ENCODE results near the gene CASP2. TPM values are rescaled to one million over a fixed set of nuclear protein-coding genes. Genes with fewer than 3 reads are reported as not detected.

Gene CASP2
- total and polyA plus RNA-seq, 2 of the 13 experiments (the other 11 are each of a cell fraction or from before 2014, with no cell fraction given) = 10.2 to 13.7 TPM

DNA sequence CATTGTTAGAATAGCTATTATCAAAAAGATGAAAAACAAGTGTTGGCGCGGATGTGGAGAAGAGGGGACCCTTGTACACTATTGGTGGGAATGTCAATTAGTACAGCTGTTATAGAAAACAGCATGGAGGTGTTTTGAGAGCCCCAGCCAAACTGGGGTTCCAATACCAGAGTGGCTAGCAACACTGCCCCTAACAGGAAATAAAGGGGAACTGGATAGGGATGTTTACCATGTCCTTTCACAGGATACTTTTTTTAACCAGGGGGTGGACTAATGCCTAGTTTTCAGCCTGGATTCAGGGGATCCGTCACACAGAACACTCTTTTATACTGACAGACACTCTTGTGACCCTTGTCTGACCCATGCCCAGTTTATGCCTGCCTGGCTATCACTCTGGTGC is 31.8 kb upstream of the CASP2 start:
- peak; percentile 50; the same call in 2 of the 3 replicates for ATAC-seq
- no peak overlapping the region for H3K4me2 ChIP-seq (ENCODE audit: low read depth, low read length)
- DNase-seq (ENCODE audit: low spot score) = no peak
- no peaks in the 10 kb centered on the region for H3K36me3 ChIP-seq (replicated peaks in 1 of 2; ENCODE audit: control insufficient read depth in 1 of 2, insufficient read depth in 2 of 2, low read length in 2 of 2)
- no peaks in the 10 kb centered on the region for H4K20me1 ChIP-seq (ENCODE audit: insufficient read depth, low read length)
- no peak overlapping the region for H2AFZ ChIP-seq (ENCODE audit: low read length)
- POLR2A ChIA-PET = no interaction called here
- no peak overlapping the region for H3K4me3 ChIP-seq (replicated peaks in 1 of 3; ENCODE audit: insufficient read depth in 1 of 3, low read depth in 2 of 3, low read length in 3 of 3)
- H3K79me2 ChIP-seq (ENCODE audit: insufficient read depth, low read length) = no peaks in the 10 kb centered on the region
- H3K4me1 ChIP-seq (ENCODE audit: insufficient read depth, low read length) = peaks cover 17% of the 10 kb centered on the region
- BruUV-seq (replicated peaks) = no TSS peak
- intact Hi-C loops (cut with micrococcal nuclease; ENCODE audit: unreplicated experiment) = no loop called here
- H3K9ac ChIP-seq (ENCODE audit: insufficient read depth, low read depth, low read length) = no peak overlapping the region
- H3K9me3 ChIP-seq (ENCODE audit: low read length) = no peaks in the 10 kb centered on the region
- no peaks in the 10 kb centered on the region for H3K27me3 ChIP-seq (ENCODE audit: control insufficient read depth in 1 of 2, insufficient read depth in 2 of 2, low read length in 2 of 2)
- in situ Hi-C loops (cut with HindIII; ENCODE audit: extremely low pct_ligation_motif_present, low pct_unique_long_range_greater_than_20kb) = no loop called here
- CTCF ChIA-PET (ENCODE audit: low intra/inter-chr PET ratio, low total read pairs) = no interaction called here
- H3K27ac ChIP-seq (ENCODE audit: extremely low read length, insufficient read depth, low read length) = no peak overlapping the region
- WGBS (ENCODE audit: low lambda C conversion rate) = 65% methylated on average over 3 of the region's 3 CpGs
- TF ChIP-seq, protein P1, sequence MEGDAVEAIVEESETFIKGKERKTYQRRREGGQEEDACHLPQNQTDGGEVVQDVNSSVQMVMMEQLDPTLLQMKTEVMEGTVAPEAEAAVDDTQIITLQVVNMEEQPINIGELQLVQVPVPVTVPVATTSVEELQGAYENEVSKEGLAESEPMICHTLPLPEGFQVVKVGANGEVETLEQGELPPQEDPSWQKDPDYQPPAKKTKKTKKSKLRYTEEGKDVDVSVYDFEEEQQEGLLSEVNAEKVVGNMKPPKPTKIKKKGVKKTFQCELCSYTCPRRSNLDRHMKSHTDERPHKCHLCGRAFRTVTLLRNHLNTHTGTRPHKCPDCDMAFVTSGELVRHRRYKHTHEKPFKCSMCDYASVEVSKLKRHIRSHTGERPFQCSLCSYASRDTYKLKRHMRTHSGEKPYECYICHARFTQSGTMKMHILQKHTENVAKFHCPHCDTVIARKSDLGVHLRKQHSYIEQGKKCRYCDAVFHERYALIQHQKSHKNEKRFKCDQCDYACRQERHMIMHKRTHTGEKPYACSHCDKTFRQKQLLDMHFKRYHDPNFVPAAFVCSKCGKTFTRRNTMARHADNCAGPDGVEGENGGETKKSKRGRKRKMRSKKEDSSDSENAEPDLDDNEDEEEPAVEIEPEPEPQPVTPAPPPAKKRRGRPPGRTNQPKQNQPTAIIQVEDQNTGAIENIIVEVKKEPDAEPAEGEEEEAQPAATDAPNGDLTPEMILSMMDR (CRISPR knock-in tag; IDR thresholded peaks at IDR 0.05) = 0 out of 2 replicates have a peak, but pooled peaks have one; percentile 5
- TF ChIP-seq ZNF10 (CRISPR knock-in tag; IDR thresholded peaks at IDR 0.05; ENCODE audit: borderline replicate concordance, low read depth) = no peak
- no peak for FAIRE-seq

DNA sequence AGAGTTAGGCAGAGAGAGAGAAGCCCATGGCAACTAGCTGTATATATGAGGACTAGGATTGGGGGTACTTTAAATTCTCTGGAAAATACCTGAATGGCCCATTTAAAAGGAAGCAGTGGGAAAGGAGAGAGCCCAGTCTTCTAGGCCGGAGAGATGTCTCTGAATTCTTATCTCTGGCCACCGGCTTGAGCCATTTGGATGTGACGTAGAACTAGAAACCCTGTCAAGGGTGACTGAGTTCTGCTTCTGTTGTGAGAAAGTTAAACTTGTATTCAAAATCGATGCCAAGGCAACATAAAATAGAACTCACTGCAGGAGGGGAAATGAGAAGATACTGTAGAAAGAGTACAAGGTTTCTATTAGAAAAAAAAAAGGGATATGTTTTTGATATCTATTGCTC is 31.2 kb upstream of the CASP2 start:
- Histone ChIP-seq H3K4me2 (ENCODE audit: low read depth, low read length) (no peak overlapping the region), H4K20me1 (ENCODE audit: insufficient read depth, low read length) (no peaks in the 10 kb centered on the region), H3K36me3 (replicated peaks in 1 of 2; ENCODE audit: control insufficient read depth in 1 of 2, insufficient read depth in 2 of 2, low read length in 2 of 2) (no peaks in the 10 kb centered on the region), H3K27ac (ENCODE audit: extremely low read length, insufficient read depth, low read length) (no peak overlapping the region), H3K4me1 (ENCODE audit: insufficient read depth, low read length) (peaks cover 17% of the 10 kb centered on the region), H3K4me3 (replicated peaks in 1 of 3; ENCODE audit: insufficient read depth in 1 of 3, low read depth in 2 of 3, low read length in 3 of 3) (no peak overlapping the region), H2AFZ (ENCODE audit: low read length) (no peak overlapping the region), H3K9ac (ENCODE audit: insufficient read depth, low read depth, low read length) (no peak overlapping the region), H3K79me2 (ENCODE audit: insufficient read depth, low read length) (no peaks in the 10 kb centered on the region), H3K9me3 (ENCODE audit: low read length) (no peaks in the 10 kb centered on the region), H3K27me3 (ENCODE audit: control insufficient read depth in 1 of 2, insufficient read depth in 2 of 2, low read length in 2 of 2) (no peaks in the 10 kb centered on the region)
- FAIRE-seq (no peak), DNase-seq (ENCODE audit: low spot score) (no peak), ATAC-seq (no peak)
- ChIA-PET POLR2A (no interaction called here), CTCF (ENCODE audit: low intra/inter-chr PET ratio, low total read pairs) (no interaction called here)
- no TSS peak for BruUV-seq (replicated peaks)
- in situ Hi-C loops (cut with HindIII; ENCODE audit: extremely low pct_ligation_motif_present, low pct_unique_long_range_greater_than_20kb) = no loop called here
- WGBS (ENCODE audit: low lambda C conversion rate) = 31% methylated on average over 4 of the region's 4 CpGs
- intact Hi-C loops (cut with micrococcal nuclease; ENCODE audit: unreplicated experiment) = no loop called here
- TF ChIP-seq, protein P2, sequence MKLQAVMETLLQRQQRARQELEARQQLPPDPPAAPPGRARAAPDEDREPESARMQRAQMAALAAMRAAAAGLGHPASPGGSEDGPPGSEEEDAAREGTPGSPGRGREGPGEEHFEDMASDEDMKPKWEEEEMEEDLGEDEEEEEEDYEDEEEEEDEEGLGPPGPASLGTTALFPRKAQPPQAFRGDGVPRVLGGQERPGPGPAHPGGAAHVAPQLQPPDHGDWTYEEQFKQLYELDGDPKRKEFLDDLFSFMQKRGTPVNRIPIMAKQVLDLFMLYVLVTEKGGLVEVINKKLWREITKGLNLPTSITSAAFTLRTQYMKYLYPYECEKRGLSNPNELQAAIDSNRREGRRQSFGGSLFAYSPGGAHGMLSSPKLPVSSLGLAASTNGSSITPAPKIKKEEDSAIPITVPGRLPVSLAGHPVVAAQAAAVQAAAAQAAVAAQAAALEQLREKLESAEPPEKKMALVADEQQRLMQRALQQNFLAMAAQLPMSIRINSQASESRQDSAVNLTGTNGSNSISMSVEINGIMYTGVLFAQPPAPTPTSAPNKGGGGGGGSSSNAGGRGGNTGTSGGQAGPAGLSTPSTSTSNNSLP (IDR thresholded peaks at IDR 0.05; ENCODE audit: low read depth, low read length) = no peak
- TF ChIP-seq SCMH1 (CRISPR knock-in tag; IDR thresholded peaks at IDR 0.05; ENCODE audit: borderline replicate concordance) = no peak
- TF ChIP-seq SP5 (CRISPR knock-in tag; IDR thresholded peaks at IDR 0.05; ENCODE audit: borderline replicate concordance, low read depth) = no peak
- TF ChIP-seq, protein P3, sequence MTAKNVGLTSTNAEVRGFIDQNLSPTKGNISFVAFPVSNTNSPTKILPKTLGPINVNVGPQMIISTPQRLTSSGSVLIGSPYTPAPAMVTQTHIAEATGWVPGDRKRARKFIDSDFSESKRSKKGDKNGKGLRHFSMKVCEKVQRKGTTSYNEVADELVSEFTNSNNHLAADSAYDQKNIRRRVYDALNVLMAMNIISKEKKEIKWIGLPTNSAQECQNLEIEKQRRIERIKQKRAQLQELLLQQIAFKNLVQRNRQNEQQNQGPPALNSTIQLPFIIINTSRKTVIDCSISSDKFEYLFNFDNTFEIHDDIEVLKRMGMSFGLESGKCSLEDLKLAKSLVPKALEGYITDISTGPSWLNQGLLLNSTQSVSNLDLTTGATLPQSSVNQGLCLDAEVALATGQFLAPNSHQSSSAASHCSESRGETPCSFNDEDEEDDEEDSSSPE (CRISPR knock-in tag; IDR thresholded peaks at IDR 0.05) = no peak
- TF ChIP-seq NCOA5 (CRISPR knock-in tag; IDR thresholded peaks at IDR 0.05) = no peak
- TF ChIP-seq ZNF331 (CRISPR knock-in tag; IDR thresholded peaks at IDR 0.05) = no peak
- TF ChIP-seq ZFAT (CRISPR knock-in tag; conservative IDR thresholded peaks at IDR 0.05) = no peak
- no peak for TF ChIP-seq CREB1 (IDR thresholded peaks at IDR 0.05)
- TF ChIP-seq CREB1 (CRISPR knock-in tag; IDR thresholded peaks at IDR 0.05) = no peak
- TF ChIP-seq ZKSCAN8 (CRISPR knock-in tag; IDR thresholded peaks at IDR 0.05; ENCODE audit: borderline replicate concordance) = no peak
- TF ChIP-seq ZNF335 (CRISPR knock-in tag; IDR thresholded peaks at IDR 0.05) = no peak
- TF ChIP-seq ZFP41 (CRISPR knock-in tag; IDR thresholded peaks at IDR 0.05; ENCODE audit: borderline replicate concordance) = no peak
- no peak for TF ChIP-seq GFI1 (CRISPR knock-in tag; IDR thresholded peaks at IDR 0.05; ENCODE audit: borderline replicate concordance)
- TF ChIP-seq JUNB (CRISPR knock-in tag; IDR thresholded peaks at IDR 0.05; ENCODE audit: borderline replicate concordance) = no peak
